ENCODE results near the gene AGBL4. TPM values are rescaled to one million over a fixed set of nuclear protein-coding genes. Genes with fewer than 3 reads are reported as not detected.

The AGBL4 gene
- total RNA-seq, 2 donors from 2014 or later = not detected

DNA sequence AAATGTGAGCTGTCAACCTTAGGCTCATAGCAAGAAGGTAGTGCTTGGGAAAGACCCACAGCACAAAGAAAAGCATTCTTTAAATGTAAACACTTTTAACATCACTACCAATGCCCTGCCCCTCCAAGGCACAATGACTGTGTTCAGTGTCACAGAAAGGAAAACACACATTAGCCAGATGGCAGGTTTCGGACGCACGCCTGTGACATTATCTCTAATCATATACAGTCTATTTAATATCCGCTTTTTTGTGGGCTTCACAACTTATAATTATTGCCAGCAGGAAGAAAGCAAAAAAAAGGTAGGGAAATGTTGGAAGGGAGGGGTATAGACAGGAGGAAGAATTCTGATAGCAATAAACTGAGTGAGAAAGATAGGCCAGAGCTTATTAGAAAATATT, 1134.7 kb downstream of the AGBL4 start:
- no peaks in the 10 kb centered on the region for H3K27me3 ChIP-seq (replicated peaks; ENCODE audit: insufficient read depth)
- ATAC-seq (ENCODE audit: insufficient number of reproducible peaks, low FRiP score, low read depth) (no peak), DNase-seq (ENCODE audit: low spot score) (no peak)
- TF ChIP-seq, protein P1, sequence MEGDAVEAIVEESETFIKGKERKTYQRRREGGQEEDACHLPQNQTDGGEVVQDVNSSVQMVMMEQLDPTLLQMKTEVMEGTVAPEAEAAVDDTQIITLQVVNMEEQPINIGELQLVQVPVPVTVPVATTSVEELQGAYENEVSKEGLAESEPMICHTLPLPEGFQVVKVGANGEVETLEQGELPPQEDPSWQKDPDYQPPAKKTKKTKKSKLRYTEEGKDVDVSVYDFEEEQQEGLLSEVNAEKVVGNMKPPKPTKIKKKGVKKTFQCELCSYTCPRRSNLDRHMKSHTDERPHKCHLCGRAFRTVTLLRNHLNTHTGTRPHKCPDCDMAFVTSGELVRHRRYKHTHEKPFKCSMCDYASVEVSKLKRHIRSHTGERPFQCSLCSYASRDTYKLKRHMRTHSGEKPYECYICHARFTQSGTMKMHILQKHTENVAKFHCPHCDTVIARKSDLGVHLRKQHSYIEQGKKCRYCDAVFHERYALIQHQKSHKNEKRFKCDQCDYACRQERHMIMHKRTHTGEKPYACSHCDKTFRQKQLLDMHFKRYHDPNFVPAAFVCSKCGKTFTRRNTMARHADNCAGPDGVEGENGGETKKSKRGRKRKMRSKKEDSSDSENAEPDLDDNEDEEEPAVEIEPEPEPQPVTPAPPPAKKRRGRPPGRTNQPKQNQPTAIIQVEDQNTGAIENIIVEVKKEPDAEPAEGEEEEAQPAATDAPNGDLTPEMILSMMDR (IDR thresholded peaks at IDR 0.05) = no peak
- no peaks in the 10 kb centered on the region for H3K4me1 ChIP-seq (ENCODE audit: control insufficient read depth in 1 of 2, low read depth in 2 of 2)
- no peaks in the 10 kb centered on the region for H3K9me3 ChIP-seq
- H3K36me3 ChIP-seq = no peaks in the 10 kb centered on the region
- no peak overlapping the region for H3K4me3 ChIP-seq
- no peak overlapping the region for H3K27ac ChIP-seq

DNA sequence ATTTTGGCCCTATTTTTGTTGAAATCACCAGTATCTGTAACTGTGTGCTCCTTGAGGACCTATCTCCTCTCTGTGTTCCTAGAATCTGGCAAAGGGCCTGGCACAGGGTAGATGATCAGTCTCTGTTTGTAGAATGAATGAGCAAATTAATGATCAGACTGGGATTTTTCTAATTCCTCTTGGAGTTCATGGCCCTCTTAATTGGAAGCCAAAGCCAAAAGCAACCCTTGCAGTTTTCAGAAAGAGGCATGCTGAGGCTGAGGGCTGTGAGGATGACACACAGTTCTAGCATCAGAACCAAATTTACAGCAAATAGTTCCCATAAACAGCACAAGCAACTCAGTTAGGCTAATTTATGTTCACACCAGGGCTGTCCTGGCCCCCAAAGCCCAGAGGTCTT, 1136.0 kb downstream of the AGBL4 start:
- no peak overlapping the region for H3K27ac ChIP-seq
- ATAC-seq (ENCODE audit: insufficient number of reproducible peaks, low FRiP score, low read depth) = no peak
- no peaks in the 10 kb centered on the region for H3K9me3 ChIP-seq
- no peak for DNase-seq (ENCODE audit: low spot score)
- TF ChIP-seq, protein P1 (IDR thresholded peaks at IDR 0.05) = no peak
- no peaks in the 10 kb centered on the region for H3K36me3 ChIP-seq
- no peaks in the 10 kb centered on the region for H3K27me3 ChIP-seq (replicated peaks; ENCODE audit: insufficient read depth)
- H3K4me3 ChIP-seq = no peak overlapping the region
- no peaks in the 10 kb centered on the region for H3K4me1 ChIP-seq (ENCODE audit: control insufficient read depth in 1 of 2, low read depth in 2 of 2)

DNA sequence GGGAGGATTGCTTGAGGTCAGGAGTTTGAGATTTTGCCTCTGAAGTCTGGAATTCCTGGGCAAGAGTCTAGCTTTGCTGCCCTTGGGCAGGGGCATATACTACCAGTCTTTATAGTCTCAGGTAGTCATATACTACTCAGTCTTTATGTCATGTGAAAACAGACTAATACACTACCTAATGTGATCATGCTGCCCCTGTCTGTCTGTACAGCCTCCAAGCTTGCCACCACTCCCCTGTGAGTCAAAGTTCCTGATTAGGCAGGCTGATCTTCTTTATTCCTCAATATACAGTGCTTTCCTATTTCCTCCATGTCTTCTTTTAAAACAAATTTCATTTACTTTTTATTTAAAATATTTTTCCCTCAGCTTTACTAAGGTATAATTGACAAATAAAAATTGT, 1141.7 kb downstream of the AGBL4 start:
- ATAC-seq (ENCODE audit: insufficient number of reproducible peaks, low FRiP score, low read depth) = no peak
- Histone ChIP-seq H3K9me3 (no peaks in the 10 kb centered on the region), H3K27me3 (replicated peaks; ENCODE audit: insufficient read depth) (no peaks in the 10 kb centered on the region), H3K4me1 (ENCODE audit: control insufficient read depth in 1 of 2, low read depth in 2 of 2) (no peaks in the 10 kb centered on the region), H3K36me3 (no peaks in the 10 kb centered on the region), H3K27ac (no peak overlapping the region), H3K4me3 (no peak overlapping the region)
- TF ChIP-seq, protein P1 (IDR thresholded peaks at IDR 0.05) = no peak
- DNase-seq (ENCODE audit: low spot score) = no peak

DNA sequence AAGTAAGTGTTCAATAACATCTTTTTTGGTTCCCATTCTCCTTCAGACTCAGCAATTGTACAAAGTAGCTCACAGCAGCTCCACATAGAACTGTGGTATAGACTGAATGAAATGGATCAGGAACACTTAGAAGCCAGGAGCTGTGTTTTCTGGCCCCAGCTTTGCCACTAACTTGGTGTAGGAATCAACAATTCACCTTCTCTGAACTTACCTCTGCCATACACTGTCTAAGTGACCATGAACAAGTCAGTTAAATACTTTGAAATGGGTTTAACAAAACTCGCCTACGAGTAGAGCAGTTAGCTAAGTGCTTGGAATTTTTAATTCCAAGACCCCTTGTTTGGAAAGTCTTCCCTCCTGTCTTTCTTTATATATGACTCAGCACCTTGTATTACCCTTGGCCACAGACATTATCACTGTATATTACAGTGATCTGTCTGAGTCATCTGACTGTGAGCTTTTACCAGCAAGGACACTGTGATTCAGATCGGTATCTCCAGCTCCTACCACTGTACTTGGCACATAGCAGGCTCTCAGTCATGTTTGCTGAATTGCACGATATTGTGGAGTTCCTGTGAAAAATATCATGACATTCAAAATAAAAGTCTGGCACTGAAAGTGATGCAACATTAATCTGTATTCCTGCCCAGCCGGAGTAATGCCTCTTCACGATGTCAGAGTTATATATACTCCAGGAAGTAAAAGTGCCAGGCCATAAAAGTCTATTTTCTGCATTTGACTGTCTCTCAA, 1145.4 kb downstream of the AGBL4 start:
- DNase-seq (ENCODE audit: low spot score) (no peak), ATAC-seq (ENCODE audit: insufficient number of reproducible peaks, low FRiP score, low read depth) (no peak)
- Histone ChIP-seq H3K27ac (no peak overlapping the region), H3K36me3 (no peaks in the 10 kb centered on the region), H3K4me3 (no peak overlapping the region), H3K4me1 (ENCODE audit: control insufficient read depth in 1 of 2, low read depth in 2 of 2) (no peaks in the 10 kb centered on the region), H3K27me3 (replicated peaks; ENCODE audit: insufficient read depth) (no peaks in the 10 kb centered on the region), H3K9me3 (no peaks in the 10 kb centered on the region)
- TF ChIP-seq, protein P1 (IDR thresholded peaks at IDR 0.05) = no peak

DNA sequence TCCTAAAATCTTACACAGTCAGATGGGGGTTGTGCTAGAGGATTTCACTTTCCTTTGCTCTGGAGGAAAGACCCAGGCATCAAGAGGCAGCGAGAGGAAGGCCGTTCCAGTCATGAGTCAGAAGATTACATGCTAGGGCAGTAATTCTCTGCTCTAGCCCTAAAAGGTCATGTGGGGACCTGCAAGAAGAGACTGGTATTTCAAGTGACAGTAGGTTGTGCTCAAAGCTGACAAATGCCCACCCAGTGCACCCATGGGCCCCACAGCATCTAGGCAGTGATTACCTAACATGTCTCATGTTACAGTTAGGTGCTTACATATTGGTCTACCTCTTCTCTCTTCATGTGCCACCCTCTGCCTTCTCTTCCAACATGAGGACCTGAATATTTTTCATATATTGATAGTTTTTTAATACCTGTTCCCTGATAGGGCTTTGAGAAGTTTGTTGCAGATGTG, 1147.4 kb downstream of the AGBL4 start:
- no peaks in the 10 kb centered on the region for H3K9me3 ChIP-seq
- no peaks in the 10 kb centered on the region for H3K27me3 ChIP-seq (replicated peaks; ENCODE audit: insufficient read depth)
- TF ChIP-seq, protein P1 (IDR thresholded peaks at IDR 0.05) = no peak
- H3K36me3 ChIP-seq = no peaks in the 10 kb centered on the region
- no peaks in the 10 kb centered on the region for H3K4me1 ChIP-seq (ENCODE audit: control insufficient read depth in 1 of 2, low read depth in 2 of 2)
- no peak overlapping the region for H3K4me3 ChIP-seq
- no peak overlapping the region for H3K27ac ChIP-seq
- ATAC-seq (ENCODE audit: insufficient number of reproducible peaks, low FRiP score, low read depth) (no peak), DNase-seq (ENCODE audit: low spot score) (no peak)
